GM12878 (cell line): Measurements from ENCODE around the gene TGM5. TPM values are rescaled to one million over a fixed set of nuclear protein-coding genes. Genes with fewer than 3 reads are reported as not detected.

ENCODE experiments used
- ATAC-seq: fragments of 200-7000 bp; cut with Tn5 transposase; 3 replicates; pipeline ENCODE4 v1.9.1; 2020; ENCODE audit warnings: mild to moderate bottlenecking, moderate library complexity
- BruUV-seq: library from RNA; stranded (reverse); fragments of 400-500 nt; replicated peaks from 2 replicates; lab custom pipeline; 2021; lab: Mats Ljungman, UMichigan
- CTCF ChIA-PET: fragments of 300-600 bp; sonication (Branson Sonifier 250); formaldehyde crosslinking; extraction: SDS; loops from one replicate; lab custom pipeline; 2021; ENCODE audit warnings: inconsistent platforms; lab: Yijun Ruan, JAX
- POLR2A ChIA-PET: fragments of 350-600 bp; formaldehyde crosslinking; extraction: SDS; loops from one replicate; lab custom pipeline; 2021; ENCODE audit warnings: inconsistent platforms; lab: Charles Lee
- RAD21 ChIA-PET: fragments of 300-600 bp; sonication (Branson Sonifier 250); formaldehyde crosslinking; loops from one replicate; lab custom pipeline; 2023; ENCODE audit warnings: antibody characterized with exemption; ENCODE audit not compliant: unreplicated experiment; lab: Charles Lee
- SMC1A ChIA-PET: fragments of 300-600 bp; sonication (Branson Sonifier 250); formaldehyde crosslinking; loops from one replicate; lab custom pipeline; 2023; ENCODE audit not compliant: unreplicated experiment, uncharacterized antibody; lab: Charles Lee
- DNase-seq: peaks from one replicate; pipeline ENCODE4 v3.0.0-alpha.2; 2011; ENCODE audit warnings: low read depth, low spot score
- FAIRE-seq: peaks from 3 replicates; lab custom pipeline; 2011; peaks lifted over from hg19 to GRCh38; lab: Jason Lieb, UNC
- H2AFZ ChIP-seq: 2 replicates; pipeline ENCODE4 v1.6.0; 2011; ENCODE audit warnings: low read depth, low read length, control low read depth; ENCODE audit not compliant: control insufficient read depth
- H3K27ac ChIP-seq: 2 replicates; pipeline ENCODE4 v1.5.1; 2011; ENCODE audit warnings: control low read depth; ENCODE audit not compliant: control insufficient read depth, insufficient read depth
- H3K27me3 ChIP-seq, 2 experiments: replicated peaks in 1 of 2; 2 replicates each; pipeline versions ENCODE4 v1.6.0 to v1.6.1; 2011; ENCODE audit warnings: low read length in 1 of 2; ENCODE audit not compliant: control insufficient read depth in 2 of 2, insufficient read depth in 2 of 2
- H3K36me3 ChIP-seq, 2 experiments: 2 replicates each; pipeline ENCODE4 v1.5.1; 2011; ENCODE audit warnings: low read length in 1 of 2; ENCODE audit not compliant: control insufficient read depth in 2 of 2, insufficient read depth in 2 of 2
- H3K4me1 ChIP-seq: 2 replicates; pipeline ENCODE4 v1.6.1; 2011; ENCODE audit warnings: mild to moderate bottlenecking, low read length, moderate library complexity, mixed read lengths; ENCODE audit not compliant: control insufficient read depth, insufficient read depth
- H3K4me2 ChIP-seq: 2 replicates; pipeline ENCODE4 v1.6.0; 2011; ENCODE audit warnings: control low read depth; ENCODE audit not compliant: control insufficient read depth, insufficient read depth
- H3K4me3 ChIP-seq: fragments of 200-600 bp; sonication (generic); 2 replicates; pipeline ENCODE4 v1.5.1; 2016
- H3K79me2 ChIP-seq: 2 replicates; pipeline ENCODE4 v1.6.0; 2011; ENCODE audit warnings: low read length; ENCODE audit not compliant: control insufficient read depth, insufficient read depth
- H3K9ac ChIP-seq: 2 replicates; pipeline ENCODE4 v1.8.0; 2011; ENCODE audit warnings: low read length, control low read depth, mixed read lengths; ENCODE audit not compliant: control insufficient read depth, insufficient read depth
- H3K9me3 ChIP-seq: replicated peaks from 3 replicates; pipeline ENCODE4 v1.5.1; 2011; ENCODE audit warnings: mild to moderate bottlenecking, low read length; ENCODE audit not compliant: control insufficient read depth, insufficient read depth
- H4K20me1 ChIP-seq: 2 replicates; pipeline ENCODE4 v1.6.0; 2011; ENCODE audit not compliant: control insufficient read depth, insufficient read depth
- ATF2 ChIP-seq: IDR thresholded peaks from 2 replicates; pipeline ENCODE4 v1.6.1; 2012; ENCODE audit warnings: low read length, inconsistent platforms
- BCL3 ChIP-seq: IDR thresholded peaks from 2 replicates; pipeline ENCODE4 v1.6.1; 2011; ENCODE audit warnings: borderline replicate concordance, low read depth, mild to moderate bottlenecking, moderate library complexity, low read length; ENCODE audit not compliant: insufficient read depth, poor library complexity, severe bottlenecking
- EP300 ChIP-seq, 2 experiments: fragments of 150-350 bp in 1 of 2; IDR thresholded peaks; 2 replicates each; pipeline ENCODE4 v1.6.1; 2011 to 2012; ENCODE audit warnings: low read depth in 2 of 2, low read length in 2 of 2, borderline replicate concordance in 1 of 2, improper control_type of control experiment in 1 of 2, inconsistent platforms in 1 of 2; ENCODE audit not compliant: control insufficient read depth in 1 of 2
- ETV6 ChIP-seq, 2 experiments: fragments of 450-650 bp in 1 of 2; IDR thresholded peaks in 1 of 2; conservative IDR thresholded peaks in 1 of 2; 2 replicates each; pipeline ENCODE4 v1.6.1; 2014; ENCODE audit warnings: antibody characterized with exemption in 1 of 2, borderline replicate concordance in 1 of 2, low read depth in 1 of 2, mild to moderate bottlenecking in 1 of 2, moderate library complexity in 1 of 2
- FOXM1 ChIP-seq: IDR thresholded peaks from 2 replicates; pipeline ENCODE4 v1.6.1; 2012; ENCODE audit warnings: low read depth, mild to moderate bottlenecking, inconsistent platforms, low read length, moderate library complexity
- JUNB ChIP-seq: IDR thresholded peaks from 2 replicates; pipeline ENCODE4 v1.6.1; 2016; ENCODE audit warnings: antibody characterized with exemption, mild to moderate bottlenecking
- MEF2A ChIP-seq: IDR thresholded peaks from 2 replicates; pipeline ENCODE4 v1.6.1; 2011; ENCODE audit warnings: low read depth, mild to moderate bottlenecking, low read length, moderate library complexity; ENCODE audit not compliant: insufficient read depth
- MEF2B ChIP-seq: fragments of 450-650 bp; IDR thresholded peaks from 2 replicates; pipeline ENCODE4 v1.6.1; 2018; ENCODE audit warnings: mild to moderate bottlenecking, moderate library complexity; ENCODE audit not compliant: partially characterized antibody, poor library complexity, severe bottlenecking
- MTA2 ChIP-seq: fragments of 450-650 bp; IDR thresholded peaks from 2 replicates; pipeline ENCODE4 v1.6.1; 2016; ENCODE audit warnings: low read depth, mild to moderate bottlenecking, moderate library complexity
- MYB ChIP-seq: fragments of 150-350 bp; IDR thresholded peaks from 2 replicates; pipeline ENCODE4 v1.6.1; 2014; ENCODE audit warnings: mild to moderate bottlenecking, low read depth, low read length, borderline replicate concordance
- NFYB ChIP-seq: IDR thresholded peaks from 2 replicates; pipeline ENCODE4 v1.6.1; 2011; ENCODE audit warnings: low read depth, mild to moderate bottlenecking, low read length, improper control_type of control experiment, moderate library complexity; ENCODE audit not compliant: insufficient read depth
- NKRF ChIP-seq: fragments of 450-650 bp; conservative IDR thresholded peaks from 2 replicates; pipeline ENCODE4 v1.6.1; 2017; ENCODE audit warnings: mild to moderate bottlenecking, moderate library complexity
- NR2F1 ChIP-seq: fragments of 450-650 bp; conservative IDR thresholded peaks from 2 replicates; pipeline ENCODE4 v1.6.1; 2017; ENCODE audit warnings: mild to moderate bottlenecking
- NRF1 ChIP-seq: conservative IDR thresholded peaks from 2 replicates; pipeline ENCODE4 v1.6.1; 2011; ENCODE audit warnings: mild to moderate bottlenecking, low read depth, low read length, improper control_type of control experiment
- PAX5 ChIP-seq: IDR thresholded peaks from 2 replicates; pipeline ENCODE4 v1.6.1; 2011; ENCODE audit warnings: low read depth, low read length, borderline replicate concordance
- SREBF1 ChIP-seq: IDR thresholded peaks from 2 replicates; pipeline ENCODE4 v1.6.1; 2012; ENCODE audit warnings: mild to moderate bottlenecking, low read length
- STAT1 ChIP-seq: fragments of 450-650 bp; conservative IDR thresholded peaks from 2 replicates; pipeline ENCODE4 v1.6.1; 2014; ENCODE audit warnings: antibody characterized with exemption, mild to moderate bottlenecking
- YY1 ChIP-seq: IDR thresholded peaks from 2 replicates; pipeline ENCODE4 v1.6.1; 2011; ENCODE audit warnings: low read depth, mild to moderate bottlenecking, low read length
- WGBS: methylation state at CpG from one replicate; pipeline ENCODE4 v1.1.6; 2016; ENCODE audit warnings: low lambda C conversion rate; ENCODE audit not compliant: insufficient replicate concordance, insufficient coverage; ENCODE audit errors: missing lambda C conversion rate; 5-methylcytosine and 5-hydroxymethylcytosine counted together
- in situ Hi-C: fragments of 300-500 bp; cut with MboI; formaldehyde crosslinking; loops from 9 replicates; pipeline ENCODE4 v1.14.3; 2018; ENCODE audit warnings: mixed read lengths
- intact Hi-C: fragments of 100-400 bp; cut with micrococcal nuclease; formaldehyde crosslinking; loops from one replicate; pipeline ENCODE4 v1.14.2; 2022; ENCODE audit not compliant: unreplicated experiment
- polyA plus RNA-seq, 11 experiments: library from polyadenylated mRNA; depleted of rRNA in 4 of 11; unstranded in 6 of 11; stranded (reverse) in 5 of 11; fragments of >200 nt; fragmentation: Nextera tagmentation in 4 of 11; fragmentation: Illumina TruSeq in 1 of 11; extraction: Ambion mirVana in 4 of 11; extraction: Trizol in 1 of 11; gene quantifications; 1 replicate in 1 of 11; 2 replicates in 10 of 11; pipeline versions ENCODE4 v1.2.1 to v1.2.3, GENCODE V29; 2011 to 2016; ENCODE audit warnings: inconsistent platforms in 2 of 11, missing spikeins in 2 of 11, low read depth in 1 of 11
- total RNA-seq, 4 experiments: library from RNA; depleted of rRNA in 3 of 4; stranded (reverse); fragments of >200 nt in 3 of 4; fragmentation: Illumina TruSeq in 1 of 4; extraction: Trizol in 1 of 4; gene quantifications; 2 replicates each; pipeline versions ENCODE4 v1.2.1 to v1.2.3, GENCODE V29; 2013 to 2021

The TGM5 gene
- total and polyA plus RNA-seq, 10 of the 15 experiments (the other 5 are each of a cell fraction or from before 2014, with no cell fraction given): 4.4 to 27.1 (median 5.6) TPM

- Histone ChIP-seq H3K4me3 (no peak overlapping the region), H3K9ac (no peak overlapping the region), H3K36me3 (peaks cover 4 to 27% of the 10 kb centered on the region in 2 experiments; a peak in 3 of 4 replicates), H3K9me3 (no peaks in the 10 kb centered on the region), H3K27ac (no peak overlapping the region), H3K4me2 (no peak overlapping the region), H4K20me1 (no peaks in the 10 kb centered on the region), H3K79me2 (peaks cover 15% of the 10 kb centered on the region), H3K4me1 (no peaks in the 10 kb centered on the region), H3K27me3 (no peaks in the 10 kb centered on the region), H2AFZ (no peak overlapping the region)
- TF ChIP-seq ETV6 (conservative IDR thresholded peaks at IDR 0.05 in 1 of 2, IDR thresholded peaks at IDR 0.05 in 1 of 2; ENCODE audit: borderline replicate concordance in 1 of 2, low read depth in 1 of 2): no peak
- no peak for TF ChIP-seq MYB
- no peak for TF ChIP-seq SREBF1
- TF ChIP-seq NR2F1: no peak
- TF ChIP-seq BCL3: no peak
- no peak for TF ChIP-seq ATF2
- no peak for TF ChIP-seq NRF1
- no peak for TF ChIP-seq PAX5
- no peak for TF ChIP-seq MEF2A
- no peak for TF ChIP-seq JUNB
- no peak for TF ChIP-seq NKRF
- no peak for TF ChIP-seq NFYB
- TF ChIP-seq FOXM1: no peak
- TF ChIP-seq MEF2B: no peak
- TF ChIP-seq YY1: no peak
- no peak for TF ChIP-seq EP300 (IDR thresholded peaks at IDR 0.05; ENCODE audit: borderline replicate concordance in 1 of 2, control insufficient read depth in 1 of 2, low read depth in 2 of 2, low read length in 2 of 2)
- no peak for TF ChIP-seq STAT1
- no peak for TF ChIP-seq MTA2
- ATAC-seq: no peak
- in situ Hi-C loops: no loop called here
- WGBS: 96% methylated on average over 2 of the region's 2 CpGs
- intact Hi-C loops: loop anchor here (5.0 kb wide), 1 partner anchor 57 kb away; the partner anchor contains the start of gene TMEM62
- ChIA-PET SMC1A (interaction anchor here (1.2 to 1.9 kb wide), 4 partner anchors 15 to 96 kb away, joined by 5 to 8 read pairs (median 6); no protein-coding TSS in a partner anchor), RAD21 (no interaction called here), POLR2A (no interaction called here), CTCF (interaction anchor here (1.3 to 6.8 kb wide), 4 partner anchors 15 to 97 kb away, joined by 5 to 70 read pairs (median 20); partner anchors contain the start of gene TGM5)
- BruUV-seq: no TSS peak
- DNase-seq: no peak
- FAIRE-seq: no peak
These were observed 77.4 kb downstream of the TGM5 start for GRCh38 chr15:43189296-43189695.
